Mesodermal cell (in vitro differentiated cells): Measurements from ENCODE around the gene ZCCHC3.

Experiments
- H3K27ac ChIP-seq: 2 replicates; pipeline ENCODE4 v1.7.0; 2013; ENCODE audit warnings: mild to moderate bottlenecking, low read depth, low read length, moderate library complexity; ENCODE audit not compliant: severe bottlenecking
- H3K36me3 ChIP-seq: 2 replicates; pipeline ENCODE4 v1.7.1; 2013; ENCODE audit warnings: mild to moderate bottlenecking, low read length, moderate library complexity; ENCODE audit not compliant: control insufficient read depth, insufficient read depth
- H3K4me1 ChIP-seq: one replicate; pipeline ENCODE4 v1.7.1; 2013; ENCODE audit warnings: mild to moderate bottlenecking, low read length; ENCODE audit not compliant: insufficient read depth, control insufficient read depth, poor library complexity, severe bottlenecking
- H3K4me3 ChIP-seq: 2 replicates; pipeline ENCODE4 v1.7.0; 2013; ENCODE audit warnings: low read length, control low read depth, mild to moderate bottlenecking; ENCODE audit not compliant: insufficient read depth, poor library complexity, severe bottlenecking; ENCODE audit errors: extremely low read depth
- H3K9me3 ChIP-seq: 2 replicates; pipeline ENCODE4 v1.7.1; 2013; ENCODE audit warnings: mild to moderate bottlenecking, low read length, moderate library complexity; ENCODE audit not compliant: control insufficient read depth
- WGBS, 2 experiments: methylation state at CpG; one replicate each; pipeline ENCODE4 v1.1.5; 2013; ENCODE audit warnings: missing lambda C conversion rate in 2 of 2; ENCODE audit not compliant: insufficient coverage in 2 of 2; 5-methylcytosine and 5-hydroxymethylcytosine counted together

ZCCHC3 gene

GRCh38 chr20:278607-279571 is 18.5 kb upstream of the ZCCHC3 start:
- H3K4me3 ChIP-seq: no peak overlapping the region
- H3K36me3 ChIP-seq: peaks cover 92% of the 10 kb centered on the region
- no peaks in the 10 kb centered on the region for H3K4me1 ChIP-seq
- no peak overlapping the region for H3K27ac ChIP-seq
- H3K9me3 ChIP-seq: no peaks in the 10 kb centered on the region
- WGBS, 2 experiments: 57 to 64% methylated on average over 33 to 62 of the region's 88 CpGs

GRCh38 chr20:284172-284571 is 13.2 kb upstream of the ZCCHC3 start:
- Histone ChIP-seq H3K36me3 (peaks cover 80% of the 10 kb centered on the region), H3K4me3 (no peak overlapping the region), H3K4me1 (peaks cover under 1% of the 10 kb centered on the region), H3K9me3 (peaks cover 4% of the 10 kb centered on the region), H3K27ac (no peak overlapping the region)
- 60 to 69% methylated on average over 2 to 3 of the region's 3 CpGs for WGBS, 2 experiments

- peaks cover 6% of the 10 kb centered on the region for H3K9me3 ChIP-seq
- WGBS, 2 experiments: 90% methylated on average over 2 of the region's 2 CpGs; no CpG with 5 or more reads in 1 of the 2 experiments
These were observed 10.9 kb upstream of the ZCCHC3 start for GRCh38 chr20:286508-286907.

GRCh38 chr20:288956-289692 is 8.2 kb upstream of the ZCCHC3 start:
- 60 to 100% methylated on average over 1 of the region's 3 CpGs for WGBS, 2 experiments
- H3K4me1 ChIP-seq: peaks cover 21% of the 10 kb centered on the region
- peak overlapping the region; percentile 87 for H3K4me3 ChIP-seq

More at GRCh38 chr20:286508-286907, 10.9 kb upstream of the ZCCHC3 start:
- H3K27ac ChIP-seq: no peak overlapping the region
- H3K4me1 ChIP-seq: peaks cover 6% of the 10 kb centered on the region
- H3K36me3 ChIP-seq: peaks cover 60% of the 10 kb centered on the region
- H3K4me3 ChIP-seq: no peak overlapping the region

GRCh38 chr20:289693-290083 is 7.7 kb upstream of the ZCCHC3 start:
- peaks cover 21% of the 10 kb centered on the region for H3K4me1 ChIP-seq
- H3K27ac ChIP-seq: peak overlapping the region; percentile 61
- peaks cover 6% of the 10 kb centered on the region for H3K9me3 ChIP-seq
- WGBS, 2 experiments: no CpG with 5 or more reads among the region's 2 CpGs
- H3K4me3 ChIP-seq: peak overlapping the region; percentile 87
- H3K36me3 ChIP-seq: peaks cover 34% of the 10 kb centered on the region

More at GRCh38 chr20:288956-289692, 8.2 kb upstream of the ZCCHC3 start:
- peaks cover 36% of the 10 kb centered on the region for H3K36me3 ChIP-seq
- H3K27ac ChIP-seq: no peak overlapping the region
- peaks cover 6% of the 10 kb centered on the region for H3K9me3 ChIP-seq

- Histone ChIP-seq H3K4me1 (peaks cover 21% of the 10 kb centered on the region), H3K36me3 (peaks cover 34% of the 10 kb centered on the region), H3K27ac (peak within 1 kb of the TSS; percentile 93), H3K4me3 (peak within 1 kb of the TSS; percentile 87), H3K9me3 (peaks cover 6% of the 10 kb centered on the region)
- WGBS, 2 experiments: 1 to 2% methylated on average over 22 to 28 of the region's 43 CpGs
These were observed 7.1 kb upstream of the ZCCHC3 start, which contains the start of gene C20orf96 for GRCh38 chr20:290084-290831. TSS of gene C20orf96 (minus strand) at chr20:290750. CDS start at chr20:290610, 140 bp downstream.

- Histone ChIP-seq H3K27ac (no peak overlapping the region), H3K4me3 (no peak overlapping the region), H3K9me3 (no peaks in the 10 kb centered on the region), H3K4me1 (peaks cover 23% of the 10 kb centered on the region), H3K36me3 (peaks cover 11% of the 10 kb centered on the region)
- 90 to 97% methylated on average over 3 of the region's 5 CpGs for WGBS, 2 experiments
These were observed 2.8 kb upstream of the ZCCHC3 start for GRCh38 chr20:294602-295001.

- Histone ChIP-seq H3K27ac (no peak overlapping the region), H3K4me1 (peaks cover 28% of the 10 kb centered on the region), H3K9me3 (no peaks in the 10 kb centered on the region), H3K36me3 (peaks cover 18% of the 10 kb centered on the region), H3K4me3 (no peak overlapping the region)
- 91 to 97% methylated on average over 3 of the region's 4 CpGs for whole genome bisulfite sequencing, 2 experiments
These were observed 1.6 kb upstream of the ZCCHC3 start for GRCh38 chr20:295804-296203.

- Histone ChIP-seq H3K4me1 (peaks cover 28% of the 10 kb centered on the region), H3K36me3 (peaks cover 24% of the 10 kb centered on the region), H3K4me3 (peak overlapping the region; percentile 95), H3K9me3 (no peaks in the 10 kb centered on the region), H3K27ac (peak overlapping the region; percentile 87)
- 0 to 1% methylated on average over 47 to 73 of the region's 75 CpGs for WGBS, 2 experiments
These were observed 780 bp downstream of the ZCCHC3 start for GRCh38 chr20:297925-298775.
